Karpas-422 (cell line): Measurements from ENCODE around the gene SLC2A10. TPM values are rescaled to one million over a fixed set of nuclear protein-coding genes. Genes with fewer than 3 reads are reported as not detected.

Experiments
- DNase-seq: peaks from one replicate; pipeline ENCODE4 v3.0.0-alpha.2; 2015
- H2AFZ ChIP-seq: fragments of 200-600 bp; sonication (generic); 2 replicates; pipeline ENCODE4 v1.6.1; 2014; ENCODE audit warnings: antibody characterized with exemption, low read length, mixed read lengths
- H3K27ac ChIP-seq: fragments of 200-600 bp; sonication (generic); 2 replicates; pipeline ENCODE4 v1.5.1; 2014; ENCODE audit warnings: mild to moderate bottlenecking, low read length, moderate library complexity
- H3K27me3 ChIP-seq: fragments of 200-600 bp; sonication (generic); 2 replicates; pipeline ENCODE4 v1.6.1; 2014; ENCODE audit warnings: low read length, mixed read lengths
- H3K36me3 ChIP-seq: fragments of 200-600 bp; sonication (generic); 2 replicates; pipeline ENCODE4 v1.6.1; 2014; ENCODE audit warnings: low read length, mixed read lengths; ENCODE audit not compliant: insufficient read depth
- H3K4me1 ChIP-seq: fragments of 200-600 bp; sonication (generic); 2 replicates; pipeline ENCODE4 v1.6.1; 2014; ENCODE audit warnings: mild to moderate bottlenecking, low read length, mixed read lengths
- H3K4me2 ChIP-seq: fragments of 200-600 bp; sonication (generic); 2 replicates; pipeline ENCODE4 v1.6.1; 2014; ENCODE audit warnings: low read length, low read depth, mild to moderate bottlenecking; ENCODE audit not compliant: poor library complexity, severe bottlenecking
- H3K4me3 ChIP-seq: fragments of 200-600 bp; sonication (generic); 2 replicates; pipeline ENCODE4 v1.5.1; 2014; ENCODE audit warnings: mild to moderate bottlenecking, antibody characterized with exemption, low read length, mixed read lengths
- H3K79me2 ChIP-seq: fragments of 200-600 bp; sonication (generic); 2 replicates; pipeline ENCODE4 v1.6.1; 2014; ENCODE audit warnings: mild to moderate bottlenecking, low read length, mixed read lengths
- H3K9ac ChIP-seq: fragments of 200-600 bp; sonication (generic); 2 replicates; pipeline ENCODE4 v1.6.0; 2014; ENCODE audit warnings: low read length
- H3K9me2 ChIP-seq: fragments of 200-600 bp; sonication (generic), shearing (Covaris generic); replicated peaks from 2 replicates; pipeline ENCODE4 v1.6.0; 2014; ENCODE audit warnings: mild to moderate bottlenecking, low read length, moderate library complexity; ENCODE audit not compliant: insufficient read depth
- H3K9me3 ChIP-seq: fragments of 300-700, 200-600 bp; sonication (generic); 2 replicates; pipeline ENCODE4 v1.6.1; 2014; ENCODE audit warnings: low read length, mixed read lengths
- H4K20me1 ChIP-seq: fragments of 200-600 bp; sonication (generic); 2 replicates; pipeline ENCODE4 v1.6.1; 2014; ENCODE audit warnings: mild to moderate bottlenecking, antibody characterized with exemption, low read length, low read depth; ENCODE audit not compliant: insufficient read depth
- total RNA-seq: library from RNA; depleted of rRNA; stranded (reverse); fragments of >200 nt; shearing (Covaris generic); gene quantifications from 2 replicates; pipeline ENCODE4 v1.2.3, GENCODE V29; 2014; ENCODE audit warnings: low replicate concordance

The SLC2A10 gene
- total RNA-seq, 1 experiment from 2014 or later = not detected

DNA sequence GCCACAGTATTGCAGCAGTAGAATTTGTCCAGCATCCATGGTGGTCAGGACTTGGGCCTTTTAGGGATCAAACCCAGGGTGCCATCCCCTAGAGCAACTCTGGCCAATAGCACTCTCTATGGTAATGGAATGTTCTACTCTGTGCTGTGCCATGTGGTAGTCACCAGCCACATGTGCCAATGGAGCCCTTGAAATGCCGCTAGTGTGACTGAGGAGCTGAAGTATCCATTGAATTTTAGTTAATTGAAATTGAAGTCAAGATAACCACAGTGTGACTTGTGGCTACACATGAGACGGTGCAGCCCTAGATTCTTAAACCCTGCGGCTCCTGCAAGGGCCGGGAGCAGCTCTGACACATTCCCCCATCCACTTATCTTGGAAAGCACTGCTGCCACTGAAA, 54.6 kb downstream of the SLC2A10 start:
- no peak overlapping the region for H2AFZ ChIP-seq
- H3K9ac ChIP-seq = no peak overlapping the region
- H3K4me1 ChIP-seq = no peaks in the 10 kb centered on the region
- no peak overlapping the region for H3K4me2 ChIP-seq
- no peaks in the 10 kb centered on the region for H3K36me3 ChIP-seq
- no peaks in the 10 kb centered on the region for H3K79me2 ChIP-seq
- H3K9me3 ChIP-seq = no peaks in the 10 kb centered on the region
- no peak overlapping the region for H3K4me3 ChIP-seq
- no peak overlapping the region for H3K27ac ChIP-seq
- H3K9me2 ChIP-seq = no peaks in the 10 kb centered on the region
- no peaks in the 10 kb centered on the region for H3K27me3 ChIP-seq
- no peak for DNase-seq
- no peaks in the 10 kb centered on the region for H4K20me1 ChIP-seq

DNA sequence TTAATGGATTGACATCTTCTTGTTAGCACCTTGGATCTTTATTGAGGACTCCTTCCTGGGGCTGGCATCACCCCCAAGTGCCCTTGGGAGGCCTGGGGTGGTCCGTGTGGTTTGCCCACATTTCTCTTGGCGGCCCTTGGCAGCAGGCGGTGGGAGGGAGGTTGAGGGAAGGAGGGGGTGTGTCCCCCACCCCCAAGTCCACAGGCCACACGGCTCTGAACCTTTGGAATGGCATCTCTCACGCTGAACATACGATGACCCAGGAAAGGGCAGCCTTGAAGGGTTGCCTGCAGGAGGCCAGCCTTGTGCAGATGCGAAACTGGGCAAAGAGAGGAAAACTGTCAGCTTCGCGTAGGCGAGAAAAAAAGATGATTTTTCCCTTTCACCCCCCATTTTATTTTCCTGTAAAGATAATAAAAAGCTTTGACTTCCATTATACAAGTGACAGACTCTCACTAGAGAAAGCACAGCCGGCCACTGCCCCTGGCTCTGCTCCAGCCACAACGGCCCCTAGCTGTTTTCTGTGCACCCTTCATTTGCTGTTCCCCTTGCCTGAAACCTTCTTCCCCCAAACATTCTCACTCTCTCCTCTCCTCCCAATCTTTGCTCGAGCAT, 56.2 kb downstream of the SLC2A10 start:
- H4K20me1 ChIP-seq = no peaks in the 10 kb centered on the region
- no peaks in the 10 kb centered on the region for H3K4me1 ChIP-seq
- no peaks in the 10 kb centered on the region for H3K79me2 ChIP-seq
- no peak overlapping the region for H3K9ac ChIP-seq
- no peaks in the 10 kb centered on the region for H3K36me3 ChIP-seq
- no peak overlapping the region for H2AFZ ChIP-seq
- H3K4me2 ChIP-seq = no peak overlapping the region
- H3K9me3 ChIP-seq = no peaks in the 10 kb centered on the region
- H3K27ac ChIP-seq = no peak overlapping the region
- H3K27me3 ChIP-seq = no peaks in the 10 kb centered on the region
- H3K4me3 ChIP-seq = no peak overlapping the region
- H3K9me2 ChIP-seq = no peaks in the 10 kb centered on the region
- no peak for DNase-seq

DNA sequence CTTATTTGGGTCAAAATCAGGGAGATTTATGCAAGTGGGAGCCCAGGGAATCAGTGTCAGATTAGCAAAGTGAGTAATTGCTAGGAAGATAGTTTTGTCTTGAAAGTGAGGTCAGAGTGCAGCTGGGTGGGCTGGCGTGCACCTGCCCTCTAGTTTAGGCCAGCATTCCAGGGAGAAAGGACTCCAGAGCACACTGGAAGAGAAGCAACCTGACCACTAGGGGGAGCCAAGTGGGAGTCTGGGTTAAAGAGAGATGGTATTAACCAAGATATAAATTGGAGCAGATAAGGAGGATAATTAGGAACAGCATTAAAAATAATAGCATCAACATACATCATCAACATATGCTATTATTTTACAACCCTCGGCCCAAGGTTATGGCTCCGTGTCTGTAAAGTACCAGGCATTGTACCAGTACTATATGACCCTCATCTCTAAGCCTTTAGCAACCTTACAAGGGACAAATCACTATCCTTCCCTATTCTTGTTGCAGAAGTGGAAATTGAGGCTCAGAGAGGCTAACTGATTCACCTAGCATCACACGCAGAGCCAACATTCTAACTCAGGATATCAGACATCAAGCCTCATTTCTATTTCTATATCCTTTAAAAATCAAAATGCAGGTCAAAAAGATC, 57.8 kb downstream of the SLC2A10 start:
- H3K79me2 ChIP-seq = no peaks in the 10 kb centered on the region
- no peak overlapping the region for H3K4me3 ChIP-seq
- no peaks in the 10 kb centered on the region for H3K4me1 ChIP-seq
- H3K27ac ChIP-seq = no peak overlapping the region
- DNase-seq = peak; percentile 77
- no peaks in the 10 kb centered on the region for H3K27me3 ChIP-seq
- H3K9me2 ChIP-seq = no peaks in the 10 kb centered on the region
- no peak overlapping the region for H3K9ac ChIP-seq
- no peaks in the 10 kb centered on the region for H3K9me3 ChIP-seq
- no peak overlapping the region for H2AFZ ChIP-seq
- H3K36me3 ChIP-seq = no peaks in the 10 kb centered on the region
- H4K20me1 ChIP-seq = no peaks in the 10 kb centered on the region
- H3K4me2 ChIP-seq = no peak overlapping the region

DNA sequence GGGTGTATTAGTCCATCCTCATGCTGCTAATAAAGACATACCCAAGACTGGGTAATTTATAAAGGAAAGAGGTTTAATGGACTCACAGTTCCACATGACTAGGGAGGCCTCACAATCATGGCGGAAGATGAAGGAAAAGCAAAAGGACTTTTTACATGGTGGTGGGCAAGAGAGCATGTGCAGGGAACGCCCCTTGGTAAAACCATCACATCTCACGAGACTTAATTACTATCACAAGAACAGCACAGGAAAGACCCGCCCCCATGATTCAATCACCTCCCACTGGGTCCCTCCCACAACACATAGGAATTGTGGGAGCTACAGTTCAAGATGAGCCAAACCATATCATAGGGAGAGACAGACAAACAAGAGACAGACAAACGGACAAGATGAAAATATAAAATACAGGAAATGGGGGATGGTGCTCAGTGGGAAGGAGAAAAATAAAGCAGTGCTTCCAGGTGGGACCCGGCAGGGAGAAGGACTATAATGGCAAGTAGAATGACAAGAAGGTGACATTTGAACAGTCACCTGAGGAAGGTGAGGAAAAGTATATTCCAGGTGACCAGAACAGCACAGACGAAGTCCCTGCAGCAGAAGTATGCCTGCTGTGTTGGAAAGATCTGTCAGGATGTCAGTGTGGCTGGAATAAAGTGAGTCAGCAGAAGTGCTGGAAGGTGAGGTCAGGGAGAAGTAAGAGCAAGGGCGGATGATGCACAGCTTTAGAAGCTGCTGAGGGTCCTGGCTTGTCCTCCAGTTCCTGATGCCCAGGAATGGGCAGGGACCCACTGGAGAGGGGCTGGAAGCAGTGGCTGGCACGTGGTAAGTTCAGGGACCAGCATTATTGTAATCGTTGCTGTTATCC, 61.1 kb downstream of the SLC2A10 start:
- Histone ChIP-seq H3K27ac (no peak overlapping the region), H3K27me3 (no peaks in the 10 kb centered on the region), H3K4me1 (no peaks in the 10 kb centered on the region), H4K20me1 (no peaks in the 10 kb centered on the region), H3K79me2 (no peaks in the 10 kb centered on the region), H2AFZ (no peak overlapping the region), H3K9ac (no peak overlapping the region), H3K4me3 (no peak overlapping the region), H3K9me2 (no peaks in the 10 kb centered on the region), H3K9me3 (no peaks in the 10 kb centered on the region), H3K4me2 (no peak overlapping the region), H3K36me3 (no peaks in the 10 kb centered on the region)
- DNase-seq = no peak

DNA sequence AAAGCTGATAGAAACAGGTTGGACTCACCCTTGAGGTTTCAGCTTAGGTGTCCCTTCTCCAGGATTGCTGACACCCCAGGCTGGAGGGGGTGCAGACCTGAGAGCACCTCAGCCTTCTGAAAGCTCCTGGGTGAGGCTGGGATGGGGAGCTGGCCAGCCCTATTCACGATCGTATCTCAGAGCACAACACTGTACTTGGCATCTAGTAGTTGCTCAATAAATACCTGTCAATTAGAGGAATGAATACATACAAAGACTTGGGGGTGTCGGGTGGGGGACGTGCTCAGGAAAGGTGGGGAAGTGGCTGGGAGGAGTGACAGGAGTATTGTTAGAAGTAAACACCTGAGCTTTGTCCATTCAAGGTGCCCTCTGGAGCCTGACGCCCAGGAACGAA, 61.7 kb downstream of the SLC2A10 start:
- Histone ChIP-seq H3K9me2 (no peaks in the 10 kb centered on the region), H3K4me3 (no peak overlapping the region), H3K9ac (no peak overlapping the region), H3K4me1 (no peaks in the 10 kb centered on the region), H3K9me3 (no peaks in the 10 kb centered on the region), H3K27ac (no peak overlapping the region), H3K79me2 (no peaks in the 10 kb centered on the region), H3K27me3 (no peaks in the 10 kb centered on the region), H3K36me3 (no peaks in the 10 kb centered on the region), H3K4me2 (no peak overlapping the region), H2AFZ (no peak overlapping the region), H4K20me1 (no peaks in the 10 kb centered on the region)
- no peak for DNase-seq

DNA sequence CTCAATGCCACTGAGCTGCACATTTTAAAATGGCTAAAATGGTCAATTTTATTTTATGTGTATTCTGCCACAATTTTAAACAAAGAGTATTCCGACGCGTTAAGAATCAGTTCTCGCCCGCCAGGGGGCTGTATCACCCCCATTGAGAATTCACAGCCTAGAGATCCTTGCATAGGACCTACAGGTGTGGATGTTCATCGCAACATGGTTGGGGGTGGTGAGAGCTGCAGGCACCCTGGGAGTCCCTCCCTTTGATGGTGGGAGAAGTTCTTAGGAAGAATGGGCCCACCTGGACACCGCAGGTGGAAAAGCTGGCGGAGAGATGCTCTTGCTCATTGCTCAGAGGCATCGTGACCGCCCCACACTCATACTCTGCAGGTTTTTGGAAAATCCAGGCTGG, 63.5 kb downstream of the SLC2A10 start:
- H3K9me3 ChIP-seq = no peaks in the 10 kb centered on the region
- no peak for DNase-seq
- no peak overlapping the region for H3K27ac ChIP-seq
- H3K36me3 ChIP-seq = no peaks in the 10 kb centered on the region
- H2AFZ ChIP-seq = no peak overlapping the region
- no peak overlapping the region for H3K4me2 ChIP-seq
- H3K9ac ChIP-seq = no peak overlapping the region
- H3K27me3 ChIP-seq = no peaks in the 10 kb centered on the region
- no peaks in the 10 kb centered on the region for H3K9me2 ChIP-seq
- no peaks in the 10 kb centered on the region for H3K79me2 ChIP-seq
- no peaks in the 10 kb centered on the region for H3K4me1 ChIP-seq
- no peak overlapping the region for H3K4me3 ChIP-seq
- H4K20me1 ChIP-seq = no peaks in the 10 kb centered on the region

DNA sequence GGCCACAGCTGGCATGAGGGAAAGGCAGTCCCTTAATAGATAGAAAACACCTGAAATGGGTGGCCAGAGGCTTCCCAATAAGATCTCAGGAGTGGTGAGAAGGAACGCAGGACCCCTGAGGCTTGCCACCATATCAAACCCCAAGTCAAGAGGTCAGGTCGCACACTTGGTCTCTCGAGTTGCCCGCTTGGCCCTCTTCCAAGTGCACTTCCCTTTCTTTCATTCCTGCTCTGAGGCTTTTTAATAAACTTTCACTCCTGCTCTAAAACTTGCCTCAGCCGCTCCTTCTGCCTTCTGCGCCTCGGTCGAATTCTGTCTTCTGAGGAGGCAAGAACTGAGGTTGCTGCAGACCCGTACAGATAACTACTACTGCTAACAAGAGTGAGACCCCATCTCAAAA, 64.2 kb downstream of the SLC2A10 start:
- no peak overlapping the region for H3K4me2 ChIP-seq
- H3K9me3 ChIP-seq = no peaks in the 10 kb centered on the region

DNA sequence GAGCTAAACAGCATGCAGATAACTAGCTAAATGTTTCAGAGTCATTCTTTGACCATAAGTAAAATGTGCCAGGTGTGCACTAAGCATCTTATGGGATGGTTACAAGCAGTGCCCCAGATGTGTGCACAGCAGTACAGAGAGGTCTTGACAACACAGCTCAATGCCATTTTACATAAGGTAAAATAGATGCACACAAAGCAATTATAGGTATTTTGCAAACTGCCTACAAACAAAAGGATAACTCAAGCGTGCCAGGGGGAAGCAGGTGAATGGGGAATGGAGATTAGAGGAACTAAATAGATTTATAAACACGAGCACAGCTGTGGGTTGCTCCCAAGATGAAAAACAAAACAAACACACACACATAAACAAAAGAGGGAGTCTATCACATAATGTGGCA, 64.8 kb downstream of the SLC2A10 start:
- DNase-seq = no peak
- no peaks in the 10 kb centered on the region for H3K36me3 ChIP-seq
- H3K4me2 ChIP-seq = no peak overlapping the region
- no peak overlapping the region for H2AFZ ChIP-seq
- H3K27ac ChIP-seq = no peak overlapping the region
- no peaks in the 10 kb centered on the region for H3K9me3 ChIP-seq
- no peaks in the 10 kb centered on the region for H3K4me1 ChIP-seq
- no peaks in the 10 kb centered on the region for H3K79me2 ChIP-seq
- H3K4me3 ChIP-seq = no peak overlapping the region
- H3K9ac ChIP-seq = no peak overlapping the region
- no peaks in the 10 kb centered on the region for H4K20me1 ChIP-seq
- no peaks in the 10 kb centered on the region for H3K9me2 ChIP-seq
- H3K27me3 ChIP-seq = no peaks in the 10 kb centered on the region

More for the DNA sequence above, 64.2 kb downstream of the SLC2A10 start:
- Histone ChIP-seq H2AFZ (no peak overlapping the region), H3K9me2 (no peaks in the 10 kb centered on the region), H3K27ac (no peak overlapping the region), H3K9ac (no peak overlapping the region), H4K20me1 (no peaks in the 10 kb centered on the region), H3K79me2 (no peaks in the 10 kb centered on the region), H3K4me1 (no peaks in the 10 kb centered on the region), H3K4me3 (no peak overlapping the region), H3K36me3 (no peaks in the 10 kb centered on the region), H3K27me3 (no peaks in the 10 kb centered on the region)
- no peak for DNase-seq
